Coronary artery (tissue), 2 donors: Measurements from ENCODE around the gene EDC3.

Experiments used
- DNase-seq: peaks from one replicate; pipeline ENCODE4 v3.0.0-alpha.2; 2017; ENCODE audit warnings: low spot score
- H3K27ac ChIP-seq, 2 donors: fragments of 200-600 bp; sonication (generic); one replicate each; pipeline ENCODE4 v1.5.1; 2016 to 2019
- H3K4me3 ChIP-seq: fragments of 200-600 bp; sonication (generic); 2 replicates; pipeline ENCODE4 v1.5.1; 2016; ENCODE audit warnings: mild to moderate bottlenecking, moderate library complexity
- CTCF ChIP-seq: fragments of 200-600 bp; sonication (generic); IDR thresholded peaks from one replicate; pipeline ENCODE4 v1.5.1; 2019; ENCODE audit warnings: antibody characterized with exemption

Gene EDC3

GRCh38 chr15:74723187-74723586 is 27.4 kb upstream of the EDC3 start:
- DNase-seq = no peak
- TF ChIP-seq CTCF = no peak
- Histone ChIP-seq H3K4me3 (no peak overlapping the region), H3K27ac (no peak overlapping the region)

GRCh38 chr15:74722591-74722990 is 26.8 kb upstream of the EDC3 start:
- Histone ChIP-seq H3K27ac (no peak overlapping the region), H3K4me3 (no peak overlapping the region)
- no peak for TF ChIP-seq CTCF
- no peak for DNase-seq

GRCh38 chr15:74716651-74717050 is 20.8 kb upstream of the EDC3 start:
- H3K27ac ChIP-seq = no peak overlapping the region
- no peak overlapping the region for H3K4me3 ChIP-seq
- no peak for DNase-seq
- TF ChIP-seq CTCF = no peak

GRCh38 chr15:74712311-74712710 is 16.5 kb upstream of the EDC3 start:
- Histone ChIP-seq H3K4me3 (no peak overlapping the region), H3K27ac (no peak overlapping the region)
- no peak for TF ChIP-seq CTCF
- DNase-seq = no peak

- TF ChIP-seq CTCF = no peak
- Histone ChIP-seq H3K27ac (no peak overlapping the region), H3K4me3 (no peak overlapping the region)
- DNase-seq = no peak
These were observed 14.7 kb upstream of the EDC3 start for GRCh38 chr15:74710319-74711094.

GRCh38 chr15:74709892-74710291 is 14.1 kb upstream of the EDC3 start:
- no peak for TF ChIP-seq CTCF
- DNase-seq = no peak
- no peak overlapping the region for H3K27ac ChIP-seq
- H3K4me3 ChIP-seq = no peak overlapping the region

- no peak for TF ChIP-seq CTCF
- H3K27ac ChIP-seq = no peak overlapping the region
- DNase-seq = no peak
- H3K4me3 ChIP-seq = no peak overlapping the region
These were observed 13.2 kb upstream of the EDC3 start for GRCh38 chr15:74709011-74709410.
